Measurements from ENCODE around the gene SELENOM. TPM values are rescaled to one million over a fixed set of nuclear protein-coding genes. Genes with fewer than 3 reads are reported as not detected.
A peak's percentile ranks its signal among the peaks of the same experiment; 100 is the strongest.

The SELENOM gene
- total RNA-seq, 3 donors from 2014 or later = 22.3 to 286 (median 83.4) TPM

DNA sequence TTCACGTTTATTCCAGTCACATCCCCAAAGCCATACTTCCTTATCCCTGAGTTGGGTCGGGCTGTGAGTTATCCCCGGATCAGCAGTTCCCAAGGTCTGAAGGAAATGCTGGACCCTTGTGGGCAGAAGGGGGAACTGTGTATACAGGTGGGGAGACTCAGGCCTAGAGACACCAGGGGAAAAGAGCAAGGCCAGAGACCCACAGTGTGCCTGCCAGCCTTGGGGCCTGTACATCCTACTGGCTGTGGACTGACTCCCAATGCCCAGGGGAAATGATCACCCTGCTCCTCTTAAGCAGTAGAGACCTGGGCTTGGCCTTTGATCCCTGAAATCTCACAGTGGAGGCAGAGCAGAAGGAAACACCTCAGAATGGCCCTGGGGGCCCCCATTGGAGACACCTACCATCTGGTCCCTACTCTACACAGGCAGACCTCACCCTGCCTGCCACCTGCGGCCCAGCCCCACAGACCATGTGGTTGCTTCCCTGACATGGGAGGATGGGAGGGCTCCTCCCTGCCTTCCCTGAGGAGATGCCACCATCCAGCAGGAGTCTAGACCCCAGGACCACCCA, 1.3 kb downstream of the SELENOM start:
- Histone ChIP-seq H3K4me1 (ENCODE audit: low read depth) (peaks cover 11% of the 10 kb centered on the region), H3K4me3 (no peak overlapping the region), H3K36me3 (ENCODE audit: low read depth) (no peaks in the 10 kb centered on the region), H3K9me3 (no peaks in the 10 kb centered on the region)
- DNase-seq (peak in 1 of 3 donors; percentile 56), ATAC-seq (no peak)
- intact Hi-C loops (cut with DNase I, micrococcal nuclease) = loop anchor here in 1 of 2 donors (5.0 kb wide), 1 partner anchor 41 kb away; no protein-coding TSS in a partner anchor
- no peak for TF ChIP-seq CTCF (IDR thresholded peaks at IDR 0.05)

DNA sequence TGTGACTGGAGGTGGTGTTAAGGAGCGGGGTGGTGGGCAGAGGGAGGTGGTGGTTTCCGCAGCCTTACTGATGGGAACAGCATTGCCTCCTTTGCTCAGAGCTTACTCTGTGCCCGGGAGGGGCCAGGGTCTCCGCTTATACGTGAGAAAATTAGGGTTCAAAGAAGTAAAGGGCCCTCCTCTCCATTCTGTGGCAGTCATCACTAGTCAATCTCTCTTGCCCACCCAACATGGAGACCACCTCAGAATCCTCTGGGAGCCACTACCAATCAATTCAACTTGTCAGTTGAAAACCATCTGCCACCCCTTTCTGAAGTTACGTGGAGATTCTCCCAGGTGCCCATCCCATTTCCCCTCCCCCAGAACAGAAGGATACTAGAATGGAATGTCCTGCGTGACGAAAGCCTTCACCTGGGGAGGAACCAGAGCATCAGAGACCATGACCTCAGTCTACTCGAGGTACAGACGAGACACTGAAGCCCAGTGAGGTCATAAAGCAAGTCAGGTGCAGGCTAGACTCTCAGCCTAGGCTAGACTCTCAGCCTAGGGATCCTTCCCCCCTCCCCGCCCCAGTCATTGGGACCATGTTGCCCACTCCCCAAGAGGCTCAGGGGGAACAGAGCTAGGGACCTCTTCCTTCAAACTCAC, 2.0 kb downstream of the SELENOM start:
- ATAC-seq (no peak), DNase-seq (no peak)
- no peak overlapping the region for H3K4me3 ChIP-seq
- H3K4me1 ChIP-seq (ENCODE audit: low read depth) = peaks cover 11% of the 10 kb centered on the region
- intact Hi-C loops (cut with DNase I, micrococcal nuclease) = loop anchor here in 1 of 2 donors (5.0 kb wide), 1 partner anchor 42 kb away; no protein-coding TSS in a partner anchor
- no peaks in the 10 kb centered on the region for H3K36me3 ChIP-seq (ENCODE audit: low read depth)
- no peak for TF ChIP-seq CTCF (IDR thresholded peaks at IDR 0.05)
- H3K9me3 ChIP-seq = no peaks in the 10 kb centered on the region

DNA sequence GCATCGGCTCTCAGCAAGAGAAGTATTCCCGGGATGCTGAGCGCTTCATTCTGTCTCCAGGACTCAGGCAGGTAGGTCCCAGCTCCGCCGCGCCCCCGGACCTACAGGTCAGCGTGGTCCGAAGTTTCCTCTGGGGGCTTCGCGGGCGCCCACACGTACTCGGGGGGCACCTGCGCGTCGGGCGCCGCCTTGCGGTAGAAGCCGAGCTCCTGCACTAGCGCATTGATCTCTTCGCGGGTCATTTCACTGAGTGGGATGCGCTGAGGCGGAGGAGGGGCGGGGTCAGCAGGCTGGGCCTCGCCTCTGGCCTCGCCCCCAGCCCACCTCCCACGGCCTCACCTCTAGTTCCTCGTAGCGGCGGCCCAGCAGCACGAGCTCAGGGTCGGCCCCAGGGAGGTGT, 2.5 kb downstream of the SELENOM start:
- no peak for TF ChIP-seq CTCF (IDR thresholded peaks at IDR 0.05)
- intact Hi-C loops (cut with DNase I, micrococcal nuclease) = loop anchor here in 1 of 2 donors (5.0 kb wide), 1 partner anchor 42 kb away; no protein-coding TSS in a partner anchor
- Histone ChIP-seq H3K9me3 (no peaks in the 10 kb centered on the region), H3K4me1 (ENCODE audit: low read depth) (peaks cover 11% of the 10 kb centered on the region), H3K36me3 (ENCODE audit: low read depth) (no peaks in the 10 kb centered on the region), H3K4me3 (no peak overlapping the region)
- ATAC-seq (no peak), DNase-seq (peak in 1 of 3 donors; percentile 55)

DNA sequence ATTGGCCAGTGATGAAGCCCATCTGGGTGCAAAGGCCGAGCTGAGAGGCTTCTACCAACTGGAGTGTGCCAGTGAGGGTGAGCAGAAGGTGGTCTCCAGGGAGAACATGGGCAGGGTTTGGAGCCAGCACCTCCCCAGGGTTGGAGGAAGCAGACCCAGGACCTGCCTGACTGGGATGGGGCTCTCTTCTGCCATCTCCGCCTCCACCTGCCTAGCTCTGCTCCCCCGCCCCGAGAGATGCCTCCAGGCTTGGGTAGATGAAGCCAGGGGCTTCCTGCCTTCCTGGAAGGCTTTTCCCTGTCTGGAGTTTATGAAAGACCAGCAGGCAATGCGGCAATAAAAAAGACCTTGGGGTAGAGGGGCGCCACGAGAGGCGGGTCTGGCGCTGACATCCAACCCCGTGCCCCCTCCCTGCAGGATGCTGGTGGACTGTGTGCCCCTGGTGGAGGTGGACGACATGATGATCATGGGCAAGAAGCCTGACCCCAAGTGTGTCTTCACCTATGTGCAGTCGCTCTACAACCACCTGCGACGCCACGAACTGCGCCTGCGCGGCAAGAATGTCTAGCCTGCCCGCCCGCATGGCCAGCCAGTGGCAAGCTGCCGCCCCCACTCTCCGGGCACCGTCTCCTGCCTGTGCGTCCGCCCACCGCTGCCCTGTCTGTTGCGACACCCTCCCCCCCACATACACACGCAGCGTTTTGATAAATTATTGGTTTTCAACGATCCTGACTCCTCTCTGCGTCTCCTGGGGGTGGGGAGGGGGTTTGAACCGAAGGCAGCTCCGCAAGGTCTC, 3.3 kb downstream of the SELENOM start:
- TF ChIP-seq CTCF (IDR thresholded peaks at IDR 0.05) = no peak
- peak in 2 of 3 donors; percentile 46 to 62 for DNase-seq
- intact Hi-C loops (cut with DNase I, micrococcal nuclease) = no loop called here
- no peaks in the 10 kb centered on the region for H3K9me3 ChIP-seq
- H3K36me3 ChIP-seq (ENCODE audit: low read depth) = no peaks in the 10 kb centered on the region
- peaks cover 11% of the 10 kb centered on the region for H3K4me1 ChIP-seq (ENCODE audit: low read depth)
- no peak for ATAC-seq
- no peak overlapping the region for H3K4me3 ChIP-seq

- Histone ChIP-seq H3K36me3 (ENCODE audit: low read depth) (no peaks in the 10 kb centered on the region), H3K4me3 (no peak overlapping the region), H3K9me3 (no peaks in the 10 kb centered on the region), H3K4me1 (ENCODE audit: low read depth) (peaks cover 13% of the 10 kb centered on the region)
- intact Hi-C loops (cut with DNase I, micrococcal nuclease) = no loop called here
- no peak for DNase-seq
- no peak for ATAC-seq
- TF ChIP-seq CTCF (IDR thresholded peaks at IDR 0.05) = no peak
These were observed 4.3 kb downstream of the SELENOM start for GRCh38 chr22:31103111-31103510.

Data from mucosa of descending colon (tissue), 3 donors.